Glutamatergic neuron (in vitro differentiated cells): Measurements from ENCODE around the gene NEO1. TPM values are rescaled to one million over a fixed set of nuclear protein-coding genes. Genes with fewer than 3 reads are reported as not detected.

Source experiments
- DNase-seq: peaks from one replicate; pipeline ENCODE4 v3.0.0; 2022
- H3K27ac Mint-ChIP-seq: one replicate; pipeline ENCODE4 v1.8.0; 2020; ENCODE audit warnings: mild to moderate bottlenecking, mixed read lengths, inconsistent platforms; ENCODE audit not compliant: unreplicated experiment
- H3K27me3 Mint-ChIP-seq: one replicate; pipeline ENCODE4 v1.8.0; 2020; ENCODE audit warnings: mild to moderate bottlenecking, moderate library complexity, mixed read lengths, inconsistent platforms; ENCODE audit not compliant: unreplicated experiment
- H3K36me3 Mint-ChIP-seq: one replicate; pipeline ENCODE4 v1.8.0; 2020; ENCODE audit warnings: mild to moderate bottlenecking, mixed read lengths, inconsistent platforms; ENCODE audit not compliant: unreplicated experiment
- H3K4me1 Mint-ChIP-seq: one replicate; pipeline ENCODE4 v1.8.0; 2020; ENCODE audit warnings: mild to moderate bottlenecking, low read depth, mixed read lengths, inconsistent platforms; ENCODE audit not compliant: unreplicated experiment
- H3K4me3 Mint-ChIP-seq: one replicate; pipeline ENCODE4 v1.8.0; 2020; ENCODE audit warnings: mild to moderate bottlenecking, mixed read lengths, inconsistent platforms; ENCODE audit not compliant: unreplicated experiment
- H3K9me3 Mint-ChIP-seq: one replicate; pipeline ENCODE4 v1.8.0; 2020; ENCODE audit warnings: mild to moderate bottlenecking, moderate library complexity, mixed read lengths, inconsistent platforms; ENCODE audit not compliant: unreplicated experiment
- total RNA-seq: library from RNA; stranded (reverse); fragmentation: NEBNext Ultra II Directional; extraction: Animal tissue kit (Norgen Biotek cat#: 25700); gene quantifications from one replicate; pipeline ENCODE4 v1.2.1, GENCODE V29; 2021; ENCODE audit not compliant: unreplicated experiment
- TF ChIP-seq, protein P1 (sequence below): fragments of 200-600 bp; sonication (generic); IDR thresholded peaks from one replicate; pipeline ENCODE4 v1.5.0; 2021; ENCODE audit not compliant: partially characterized antibody, unreplicated experiment

NEO1 gene
- total RNA-seq, 1 donor from 2014 or later, result 157 TPM

DNA sequence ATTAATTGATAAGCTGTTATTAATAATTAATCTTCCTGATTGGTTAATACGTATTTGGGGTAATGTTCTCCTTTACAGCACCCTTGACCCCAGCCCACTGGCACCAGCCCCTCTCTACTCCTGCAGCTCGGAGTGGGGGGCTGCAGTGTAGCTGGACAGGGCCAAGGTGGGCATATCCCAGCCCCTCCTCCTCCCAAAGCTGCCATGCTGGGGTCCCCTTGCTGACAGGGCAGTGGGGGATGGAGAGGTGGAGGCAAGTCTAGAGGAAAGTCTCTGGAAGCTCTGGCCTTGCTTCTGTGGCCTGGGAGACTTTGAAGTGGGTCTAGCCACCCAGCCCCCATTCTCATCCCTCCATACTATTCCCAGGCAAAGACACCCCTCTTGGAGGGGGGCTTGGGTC lies 280.7 kb downstream of the NEO1 start:
- Mint-ChIP-seq H3K27me3 (peaks cover 7% of the 10 kb centered on the region), H3K4me1 (peaks cover 32% of the 10 kb centered on the region), H3K4me3 (no peak overlapping the region), H3K9me3 (no peaks in the 10 kb centered on the region), H3K36me3 (peaks cover 17% of the 10 kb centered on the region), H3K27ac (no peak overlapping the region)
- peak; percentile 1 for DNase-seq
- TF ChIP-seq, protein P1, sequence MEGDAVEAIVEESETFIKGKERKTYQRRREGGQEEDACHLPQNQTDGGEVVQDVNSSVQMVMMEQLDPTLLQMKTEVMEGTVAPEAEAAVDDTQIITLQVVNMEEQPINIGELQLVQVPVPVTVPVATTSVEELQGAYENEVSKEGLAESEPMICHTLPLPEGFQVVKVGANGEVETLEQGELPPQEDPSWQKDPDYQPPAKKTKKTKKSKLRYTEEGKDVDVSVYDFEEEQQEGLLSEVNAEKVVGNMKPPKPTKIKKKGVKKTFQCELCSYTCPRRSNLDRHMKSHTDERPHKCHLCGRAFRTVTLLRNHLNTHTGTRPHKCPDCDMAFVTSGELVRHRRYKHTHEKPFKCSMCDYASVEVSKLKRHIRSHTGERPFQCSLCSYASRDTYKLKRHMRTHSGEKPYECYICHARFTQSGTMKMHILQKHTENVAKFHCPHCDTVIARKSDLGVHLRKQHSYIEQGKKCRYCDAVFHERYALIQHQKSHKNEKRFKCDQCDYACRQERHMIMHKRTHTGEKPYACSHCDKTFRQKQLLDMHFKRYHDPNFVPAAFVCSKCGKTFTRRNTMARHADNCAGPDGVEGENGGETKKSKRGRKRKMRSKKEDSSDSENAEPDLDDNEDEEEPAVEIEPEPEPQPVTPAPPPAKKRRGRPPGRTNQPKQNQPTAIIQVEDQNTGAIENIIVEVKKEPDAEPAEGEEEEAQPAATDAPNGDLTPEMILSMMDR, result no peak

DNA sequence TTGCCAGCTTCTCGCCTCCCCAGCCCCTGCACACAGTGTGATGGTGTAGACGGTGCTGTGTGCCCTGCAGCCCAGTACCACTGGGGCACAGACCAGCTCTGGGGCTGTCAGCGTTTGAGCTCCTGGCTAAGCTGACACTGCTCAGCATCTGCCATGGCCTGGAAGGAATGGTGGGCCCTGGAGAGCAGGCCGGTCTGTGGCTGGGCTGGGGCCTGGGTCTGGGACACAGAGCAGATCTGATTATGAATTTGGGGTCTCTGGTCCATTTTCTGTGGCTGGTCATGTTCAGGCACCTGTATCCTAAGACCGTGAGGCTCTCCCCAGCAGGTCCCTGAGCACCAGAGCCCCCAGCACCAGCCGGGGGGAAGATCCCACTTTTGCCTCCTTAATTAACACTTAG lies 281.8 kb downstream of the NEO1 start:
- peaks cover 4% of the 10 kb centered on the region for H3K27me3 Mint-ChIP-seq
- TF ChIP-seq, protein P1, result no peak
- peaks cover 8% of the 10 kb centered on the region for H3K36me3 Mint-ChIP-seq
- peak; percentile 5 for DNase-seq
- H3K9me3 Mint-ChIP-seq, result no peaks in the 10 kb centered on the region
- no peak overlapping the region for H3K27ac Mint-ChIP-seq
- H3K4me1 Mint-ChIP-seq, result peaks cover 21% of the 10 kb centered on the region
- no peak overlapping the region for H3K4me3 Mint-ChIP-seq

DNA sequence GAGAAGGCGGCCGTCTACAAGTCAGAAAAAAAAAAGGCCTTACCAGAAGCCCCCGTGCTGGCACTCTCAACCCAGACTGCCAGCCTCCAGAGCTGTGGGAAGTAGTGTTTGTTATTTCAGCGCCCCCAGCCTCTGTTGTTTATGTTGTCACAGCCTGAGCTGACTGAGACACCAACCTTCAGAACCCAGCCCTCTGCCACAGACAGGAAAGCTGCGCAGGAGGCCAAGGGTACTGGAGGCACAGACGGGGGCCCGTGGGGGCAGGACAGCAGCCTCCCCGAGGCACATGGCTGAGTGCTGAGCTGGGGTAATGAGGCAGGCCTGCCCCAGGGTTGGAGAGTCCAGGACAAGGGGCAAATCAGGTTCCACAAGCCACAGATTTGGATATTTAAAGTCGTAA lies 282.8 kb downstream of the NEO1 start:
- H3K36me3 Mint-ChIP-seq, result peaks cover 8% of the 10 kb centered on the region
- DNase-seq, result peak; percentile 13
- peaks cover 4% of the 10 kb centered on the region for H3K27me3 Mint-ChIP-seq
- no peaks in the 10 kb centered on the region for H3K9me3 Mint-ChIP-seq
- no peak overlapping the region for H3K27ac Mint-ChIP-seq
- H3K4me1 Mint-ChIP-seq, result peaks cover 14% of the 10 kb centered on the region
- no peak overlapping the region for H3K4me3 Mint-ChIP-seq
- TF ChIP-seq, protein P1, result no peak

DNA sequence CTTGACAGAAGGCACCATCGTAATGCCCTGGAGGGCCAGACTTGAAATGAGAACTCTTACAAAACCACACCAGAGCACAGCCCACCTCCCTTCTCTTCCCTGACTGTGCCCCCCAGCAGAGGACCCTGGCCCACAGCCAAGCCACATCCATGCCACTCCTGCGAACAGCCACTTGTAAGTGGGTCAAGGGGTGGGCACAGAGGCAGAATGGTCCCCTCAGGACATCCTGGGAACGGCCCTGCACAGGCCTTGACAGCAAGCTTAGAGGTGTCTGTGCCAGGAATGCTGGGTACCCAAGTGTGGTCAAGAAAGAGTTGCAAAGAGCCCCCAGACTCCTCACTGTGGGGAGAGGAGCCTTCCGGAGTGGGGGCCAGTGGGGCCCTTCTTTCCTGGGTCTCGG lies 283.2 kb downstream of the NEO1 start:
- Mint-ChIP-seq H3K27me3 (peaks cover 7% of the 10 kb centered on the region), H3K9me3 (no peaks in the 10 kb centered on the region), H3K27ac (no peak overlapping the region), H3K4me3 (no peak overlapping the region), H3K4me1 (peaks cover 10% of the 10 kb centered on the region), H3K36me3 (peaks cover 8% of the 10 kb centered on the region)
- TF ChIP-seq, protein P1, result no peak
- DNase-seq, result no peak

DNA sequence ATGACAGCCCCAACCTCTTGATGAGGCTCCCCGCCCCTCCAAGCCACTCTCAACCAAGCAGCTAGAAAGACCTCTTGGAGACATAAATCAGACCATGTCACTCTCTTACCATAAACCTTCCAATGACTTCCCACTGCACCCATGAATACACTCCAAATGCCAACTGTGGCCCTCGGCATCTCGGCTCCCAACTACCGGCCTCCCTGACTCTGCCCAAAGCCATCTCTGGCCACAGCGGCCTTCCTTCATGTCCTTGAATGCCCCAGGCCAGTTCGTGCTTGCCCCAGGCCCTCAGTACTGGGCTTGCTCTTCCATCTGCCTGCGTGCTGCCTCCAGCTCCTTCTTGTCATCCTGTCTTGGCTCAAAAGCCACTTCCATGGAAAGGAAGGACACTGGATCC lies 284.5 kb downstream of the NEO1 start:
- H3K4me1 Mint-ChIP-seq, result peaks cover 10% of the 10 kb centered on the region
- no peak overlapping the region for H3K4me3 Mint-ChIP-seq
- DNase-seq, result peak; percentile 1
- peaks cover 8% of the 10 kb centered on the region for H3K36me3 Mint-ChIP-seq
- no peaks in the 10 kb centered on the region for H3K9me3 Mint-ChIP-seq
- H3K27me3 Mint-ChIP-seq, result peaks cover 8% of the 10 kb centered on the region
- TF ChIP-seq, protein P1, result no peak
- peak overlapping the region; percentile 0 for H3K27ac Mint-ChIP-seq
